HCT116 (cell line): Measurements from ENCODE around the gene ITPR2. TPM values are rescaled to one million over a fixed set of nuclear protein-coding genes. Genes with fewer than 3 reads are reported as not detected.

Source experiments
- ATAC-seq: fragments of 200-7000 bp; cut with Tn5 transposase; 2 replicates; pipeline ENCODE4 v1.9.1; 2020; ENCODE audit warnings: mild to moderate bottlenecking, moderate library complexity
- BruUV-seq: library from RNA; stranded (reverse); fragments of 400-500 nt; replicated peaks from 2 replicates; lab custom pipeline; 2021; lab: Mats Ljungman, UMichigan
- CTCF ChIA-PET: fragments of 300-600 bp; sonication (Branson Sonifier 250); formaldehyde crosslinking; loops from one replicate; lab custom pipeline; 2021; ENCODE audit warnings: antibody characterized with exemption; lab: Charles Lee
- POLR2A ChIA-PET: fragments of 300-600, 350-600 bp; sonication (Branson Sonifier 250); formaldehyde crosslinking; loops from one replicate; lab custom pipeline; 2021; ENCODE audit warnings: antibody characterized with exemption; lab: Charles Lee
- RAD21 ChIA-PET, 2 experiments: fragments of 300-600 bp; sonication (Branson Sonifier 250); formaldehyde crosslinking; loops; one replicate each; lab custom pipeline; 2023; ENCODE audit warnings: low total read pairs in 2 of 2; ENCODE audit not compliant: uncharacterized antibody in 2 of 2, unreplicated experiment in 2 of 2, low non-redundant PET in 1 of 2; lab: Charles Lee
- DNase-seq: peaks from one replicate; pipeline ENCODE4 v3.0.0-alpha.2; 2010; ENCODE audit warnings: low read depth, low spot score
- H2AFZ ChIP-seq: fragments of 200-600 bp; shearing (Covaris generic), sonication (generic); 2 replicates; pipeline ENCODE4 v1.6.1; 2017; ENCODE audit warnings: low read depth, mixed run types, mixed read lengths, antibody characterized with exemption, low read length; ENCODE audit not compliant: poor library complexity, severe bottlenecking
- H3K27ac ChIP-seq: 2 replicates; pipeline ENCODE4 v1.5.1; 2012; ENCODE audit warnings: low read depth, low read length
- H3K27me3 ChIP-seq: fragments of 200-600 bp; sonication (generic); 2 replicates; pipeline ENCODE4 v1.6.1; 2016; ENCODE audit warnings: mixed run types, low read length, mixed read lengths; ENCODE audit not compliant: insufficient read depth
- H3K36me3 ChIP-seq, 2 experiments: fragments of 200-500 bp in 1 of 2; fragments of 200-600 bp in 1 of 2; sonication (Bioruptor generic) in 1 of 2; sonication (generic) in 1 of 2; 2 replicates each; pipeline versions ENCODE4 v1.5.1 to v1.6.1; 2014 to 2016; ENCODE audit warnings: low read length in 2 of 2, inconsistent platforms in 1 of 2, mixed read lengths in 1 of 2, mixed run types in 1 of 2; ENCODE audit not compliant: insufficient read depth in 2 of 2, control insufficient read depth in 1 of 2
- H3K4me1 ChIP-seq, 2 experiments: fragments of 200-600 bp in 1 of 2; sonication (generic) in 1 of 2; 2 replicates each; pipeline versions ENCODE4 v1.5.1 to v1.6.1; 2012 to 2017; ENCODE audit warnings: low read length in 2 of 2, inconsistent platforms in 1 of 2, mild to moderate bottlenecking in 1 of 2, mixed read lengths in 1 of 2, mixed run types in 1 of 2, moderate library complexity in 1 of 2; ENCODE audit not compliant: insufficient read depth in 2 of 2, control insufficient read depth in 1 of 2
- H3K4me2 ChIP-seq: fragments of 200-600 bp; sonication (generic); 2 replicates; pipeline ENCODE4 v1.6.1; 2017; ENCODE audit warnings: mixed run types, low read length, mixed read lengths
- H3K4me3 ChIP-seq, 2 experiments: fragments of 200-600 bp in 1 of 2; sonication (generic) in 1 of 2; replicated peaks in 1 of 2; 2 replicates each; pipeline ENCODE4 v1.5.1; 2011 to 2016; ENCODE audit warnings: low read length in 2 of 2, control low read depth in 1 of 2, low read depth in 1 of 2, mild to moderate bottlenecking in 1 of 2, mixed read lengths in 1 of 2, mixed run types in 1 of 2
- H3K79me2 ChIP-seq: fragments of 200-600 bp; sonication (generic); 2 replicates; pipeline ENCODE4 v1.6.1; 2017; ENCODE audit warnings: mild to moderate bottlenecking, mixed run types, low read length, moderate library complexity, mixed read lengths; ENCODE audit not compliant: insufficient read depth
- H3K9ac ChIP-seq: fragments of 200-600 bp; sonication (generic); 2 replicates; pipeline ENCODE4 v1.6.1; 2016; ENCODE audit warnings: low read length, mixed read lengths
- H3K9me2 ChIP-seq: fragments of 200-600 bp; sonication (generic), shearing (Covaris generic); 2 replicates; pipeline ENCODE4 v1.6.1; 2017; ENCODE audit warnings: mixed run types, mild to moderate bottlenecking, moderate library complexity; ENCODE audit not compliant: insufficient read depth
- H3K9me3 ChIP-seq, 2 experiments: fragments of 200-500 bp in 1 of 2; fragments of 200-600 bp in 1 of 2; sonication (Bioruptor generic) in 1 of 2; sonication (generic) in 1 of 2; 2 replicates each; pipeline ENCODE4 v1.6.1; 2014 to 2017; ENCODE audit warnings: low read length in 2 of 2, mixed read lengths in 2 of 2, inconsistent platforms in 1 of 2, low read depth in 1 of 2, mild to moderate bottlenecking in 1 of 2, mixed run types in 1 of 2, moderate library complexity in 1 of 2; ENCODE audit not compliant: control insufficient read depth in 1 of 2, insufficient read depth in 1 of 2
- H4K20me1 ChIP-seq: fragments of 200-600 bp; sonication (generic), shearing (Covaris generic); 2 replicates; pipeline ENCODE4 v1.6.1; 2017; ENCODE audit warnings: mixed run types, mild to moderate bottlenecking, moderate library complexity; ENCODE audit not compliant: insufficient read depth
- CEBPB ChIP-seq: IDR thresholded peaks from 2 replicates; pipeline ENCODE4 v1.6.1; 2012; ENCODE audit warnings: low read depth
- ELF1 ChIP-seq: IDR thresholded peaks from 2 replicates; pipeline ENCODE4 v1.6.1; 2012; ENCODE audit warnings: low read depth, borderline replicate concordance
- JUND ChIP-seq: IDR thresholded peaks from 2 replicates; pipeline ENCODE4 v1.6.1; 2012
- POLR2AphosphoS5 ChIP-seq: IDR thresholded peaks from 2 replicates; pipeline ENCODE4 v1.6.1; 2011; ENCODE audit warnings: mild to moderate bottlenecking, low read depth, low read length, moderate library complexity
- SRF ChIP-seq: IDR thresholded peaks from 2 replicates; pipeline ENCODE4 v1.6.1; 2012; ENCODE audit warnings: low read depth
- YY1 ChIP-seq: IDR thresholded peaks from 2 replicates; pipeline ENCODE4 v1.6.1; 2011; ENCODE audit warnings: low read length, low read depth, moderate library complexity, mild to moderate bottlenecking; ENCODE audit not compliant: insufficient replicate concordance; ENCODE audit errors: extremely low read depth
- ZFX ChIP-seq: fragments of 450-650 bp; IDR thresholded peaks from 2 replicates; pipeline ENCODE4 v1.6.1; 2017
- ZNF274 ChIP-seq: fragments of 200-500 bp; sonication (Bioruptor generic); IDR thresholded peaks from 2 replicates; pipeline ENCODE4 v1.6.1; 2014; ENCODE audit warnings: mild to moderate bottlenecking, low read depth, low read length, inconsistent platforms
- intact Hi-C: fragments of 100-400 bp; cut with micrococcal nuclease; formaldehyde crosslinking; loops from 2 replicates; pipeline ENCODE4 v1.10.0; 2022
- total RNA-seq: library from RNA; stranded (reverse); gene quantifications from one replicate; pipeline ENCODE4 v1.2.1, GENCODE V29; 2021; ENCODE audit not compliant: unreplicated experiment
- TF ChIP-seq, protein P1 (sequence below): IDR thresholded peaks from 2 replicates; pipeline ENCODE4 v1.6.1; 2011; ENCODE audit warnings: mild to moderate bottlenecking, low read length, moderate library complexity; ENCODE audit not compliant: insufficient replicate concordance; ENCODE audit errors: extremely low read depth
- TF ChIP-seq, protein P2 (sequence below), 3 experiments: fragments of 200-600 bp in 1 of 3; sonication (generic) in 1 of 3; IDR thresholded peaks in 2 of 3; conservative IDR thresholded peaks in 1 of 3; 2 replicates each; pipeline ENCODE4 v1.5.1; 2012 to 2017; ENCODE audit warnings: low read depth in 2 of 3, low read length in 2 of 3, antibody characterized with exemption in 1 of 3, borderline replicate concordance in 1 of 3, control low read depth in 1 of 3, mild to moderate bottlenecking in 1 of 3, mixed read lengths in 1 of 3, mixed run types in 1 of 3, moderate library complexity in 1 of 3; ENCODE audit not compliant: insufficient read depth in 1 of 3
- TF ChIP-seq, protein P3 (sequence below): IDR thresholded peaks from 2 replicates; pipeline ENCODE4 v1.6.1; 2012
- TF ChIP-seq, protein P4 (sequence below): IDR thresholded peaks from 2 replicates; pipeline ENCODE4 v1.6.1; 2012; ENCODE audit warnings: low read depth

Gene ITPR2
- total RNA-seq, 1 experiment from 2014 or later: 6.5 TPM

DNA sequence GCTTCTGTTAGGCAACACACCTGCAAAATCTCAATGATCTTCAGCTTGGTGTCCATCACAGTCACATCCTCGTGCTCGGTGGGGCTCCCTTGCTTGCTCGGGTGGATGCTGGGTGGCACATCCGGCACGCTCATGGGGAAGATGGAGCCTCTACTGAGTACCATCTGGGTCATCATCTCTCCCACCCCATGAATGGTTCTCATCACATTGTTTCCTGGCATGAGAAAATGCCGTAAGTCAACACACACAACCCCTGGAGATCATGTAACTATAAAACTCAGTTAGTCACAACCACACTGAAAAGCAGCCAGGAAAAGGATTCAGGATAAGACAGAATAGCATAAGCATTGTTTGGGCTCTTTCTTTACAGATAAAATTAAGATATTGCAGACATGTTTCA, 201.1 kb downstream of the ITPR2 start (continued):
- TF ChIP-seq, protein P1, sequence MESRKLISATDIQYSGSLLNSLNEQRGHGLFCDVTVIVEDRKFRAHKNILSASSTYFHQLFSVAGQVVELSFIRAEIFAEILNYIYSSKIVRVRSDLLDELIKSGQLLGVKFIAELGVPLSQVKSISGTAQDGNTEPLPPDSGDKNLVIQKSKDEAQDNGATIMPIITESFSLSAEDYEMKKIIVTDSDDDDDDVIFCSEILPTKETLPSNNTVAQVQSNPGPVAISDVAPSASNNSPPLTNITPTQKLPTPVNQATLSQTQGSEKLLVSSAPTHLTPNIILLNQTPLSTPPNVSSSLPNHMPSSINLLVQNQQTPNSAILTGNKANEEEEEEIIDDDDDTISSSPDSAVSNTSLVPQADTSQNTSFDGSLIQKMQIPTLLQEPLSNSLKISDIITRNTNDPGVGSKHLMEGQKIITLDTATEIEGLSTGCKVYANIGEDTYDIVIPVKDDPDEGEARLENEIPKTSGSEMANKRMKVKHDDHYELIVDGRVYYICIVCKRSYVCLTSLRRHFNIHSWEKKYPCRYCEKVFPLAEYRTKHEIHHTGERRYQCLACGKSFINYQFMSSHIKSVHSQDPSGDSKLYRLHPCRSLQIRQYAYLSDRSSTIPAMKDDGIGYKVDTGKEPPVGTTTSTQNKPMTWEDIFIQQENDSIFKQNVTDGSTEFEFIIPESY: no peak
- no peak for TF ChIP-seq ELF1

DNA sequence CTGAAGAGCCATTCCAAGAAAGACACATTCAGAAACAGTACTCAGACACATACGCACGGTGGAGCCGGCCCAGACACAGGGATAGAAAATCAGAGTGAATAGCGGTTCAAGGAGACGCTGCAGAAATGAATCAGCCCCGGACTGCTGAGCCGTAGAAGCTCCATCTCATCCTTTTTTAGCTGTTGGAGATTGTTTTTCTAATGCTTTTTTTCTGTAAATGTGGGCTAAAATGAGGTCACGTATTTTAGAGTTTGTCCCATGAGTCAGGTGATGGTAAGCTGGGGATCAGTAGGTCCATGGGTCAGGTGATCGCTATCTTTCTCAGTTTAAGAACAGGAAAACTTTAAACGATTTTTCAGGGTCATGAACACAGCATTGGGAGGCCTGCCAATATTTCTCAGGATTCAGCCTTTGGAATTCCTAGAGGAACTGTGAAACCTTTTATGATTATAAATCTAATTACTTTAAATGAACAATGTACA, 202.4 kb downstream of the ITPR2 start:
- Histone ChIP-seq H3K9me2 (no peaks in the 10 kb centered on the region), H2AFZ (no peak overlapping the region), H3K79me2 (no peaks in the 10 kb centered on the region), H3K9ac (no peak overlapping the region), H3K36me3 (no peaks in the 10 kb centered on the region), H3K4me2 (no peak overlapping the region), H4K20me1 (no peaks in the 10 kb centered on the region), H3K4me3 (no peak overlapping the region), H3K4me1 (no peaks in the 10 kb centered on the region), H3K27ac (no peak overlapping the region), H3K9me3 (no peaks in the 10 kb centered on the region), H3K27me3 (no peaks in the 10 kb centered on the region)
- ChIA-PET CTCF (interaction anchor here (1.0 to 2.7 kb wide), 3 partner anchors 16 to 511 kb away, joined by 3 to 26 read pairs (median 8); no protein-coding TSS in a partner anchor), POLR2A (no interaction called here), RAD21 (interaction anchor here in 1 of 2 experiments (2.0 kb wide), 1 partner anchor 71 kb away, joined by 8 read pairs; no protein-coding TSS in a partner anchor)
- DNase-seq (no peak), ATAC-seq (no peak)
- TF ChIP-seq YY1 (no peak), JUND (no peak), ZFX (no peak), POLR2AphosphoS5 (no peak), CEBPB (no peak), SRF (no peak), ZNF274 (no peak), ELF1 (no peak)
- TF ChIP-seq, protein P2, sequence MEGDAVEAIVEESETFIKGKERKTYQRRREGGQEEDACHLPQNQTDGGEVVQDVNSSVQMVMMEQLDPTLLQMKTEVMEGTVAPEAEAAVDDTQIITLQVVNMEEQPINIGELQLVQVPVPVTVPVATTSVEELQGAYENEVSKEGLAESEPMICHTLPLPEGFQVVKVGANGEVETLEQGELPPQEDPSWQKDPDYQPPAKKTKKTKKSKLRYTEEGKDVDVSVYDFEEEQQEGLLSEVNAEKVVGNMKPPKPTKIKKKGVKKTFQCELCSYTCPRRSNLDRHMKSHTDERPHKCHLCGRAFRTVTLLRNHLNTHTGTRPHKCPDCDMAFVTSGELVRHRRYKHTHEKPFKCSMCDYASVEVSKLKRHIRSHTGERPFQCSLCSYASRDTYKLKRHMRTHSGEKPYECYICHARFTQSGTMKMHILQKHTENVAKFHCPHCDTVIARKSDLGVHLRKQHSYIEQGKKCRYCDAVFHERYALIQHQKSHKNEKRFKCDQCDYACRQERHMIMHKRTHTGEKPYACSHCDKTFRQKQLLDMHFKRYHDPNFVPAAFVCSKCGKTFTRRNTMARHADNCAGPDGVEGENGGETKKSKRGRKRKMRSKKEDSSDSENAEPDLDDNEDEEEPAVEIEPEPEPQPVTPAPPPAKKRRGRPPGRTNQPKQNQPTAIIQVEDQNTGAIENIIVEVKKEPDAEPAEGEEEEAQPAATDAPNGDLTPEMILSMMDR (IDR thresholded peaks at IDR 0.05 in 2 of 3, conservative IDR thresholded peaks at IDR 0.05 in 1 of 3; ENCODE audit: borderline replicate concordance in 1 of 3, insufficient read depth in 1 of 3, low read depth in 2 of 3, low read length in 2 of 3): no peak
- TF ChIP-seq, protein P3, sequence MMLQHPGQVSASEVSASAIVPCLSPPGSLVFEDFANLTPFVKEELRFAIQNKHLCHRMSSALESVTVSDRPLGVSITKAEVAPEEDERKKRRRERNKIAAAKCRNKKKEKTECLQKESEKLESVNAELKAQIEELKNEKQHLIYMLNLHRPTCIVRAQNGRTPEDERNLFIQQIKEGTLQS: no peak
- TF ChIP-seq, protein P4, sequence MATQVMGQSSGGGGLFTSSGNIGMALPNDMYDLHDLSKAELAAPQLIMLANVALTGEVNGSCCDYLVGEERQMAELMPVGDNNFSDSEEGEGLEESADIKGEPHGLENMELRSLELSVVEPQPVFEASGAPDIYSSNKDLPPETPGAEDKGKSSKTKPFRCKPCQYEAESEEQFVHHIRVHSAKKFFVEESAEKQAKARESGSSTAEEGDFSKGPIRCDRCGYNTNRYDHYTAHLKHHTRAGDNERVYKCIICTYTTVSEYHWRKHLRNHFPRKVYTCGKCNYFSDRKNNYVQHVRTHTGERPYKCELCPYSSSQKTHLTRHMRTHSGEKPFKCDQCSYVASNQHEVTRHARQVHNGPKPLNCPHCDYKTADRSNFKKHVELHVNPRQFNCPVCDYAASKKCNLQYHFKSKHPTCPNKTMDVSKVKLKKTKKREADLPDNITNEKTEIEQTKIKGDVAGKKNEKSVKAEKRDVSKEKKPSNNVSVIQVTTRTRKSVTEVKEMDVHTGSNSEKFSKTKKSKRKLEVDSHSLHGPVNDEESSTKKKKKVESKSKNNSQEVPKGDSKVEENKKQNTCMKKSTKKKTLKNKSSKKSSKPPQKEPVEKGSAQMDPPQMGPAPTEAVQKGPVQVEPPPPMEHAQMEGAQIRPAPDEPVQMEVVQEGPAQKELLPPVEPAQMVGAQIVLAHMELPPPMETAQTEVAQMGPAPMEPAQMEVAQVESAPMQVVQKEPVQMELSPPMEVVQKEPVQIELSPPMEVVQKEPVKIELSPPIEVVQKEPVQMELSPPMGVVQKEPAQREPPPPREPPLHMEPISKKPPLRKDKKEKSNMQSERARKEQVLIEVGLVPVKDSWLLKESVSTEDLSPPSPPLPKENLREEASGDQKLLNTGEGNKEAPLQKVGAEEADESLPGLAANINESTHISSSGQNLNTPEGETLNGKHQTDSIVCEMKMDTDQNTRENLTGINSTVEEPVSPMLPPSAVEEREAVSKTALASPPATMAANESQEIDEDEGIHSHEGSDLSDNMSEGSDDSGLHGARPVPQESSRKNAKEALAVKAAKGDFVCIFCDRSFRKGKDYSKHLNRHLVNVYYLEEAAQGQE: no peak
- intact Hi-C loops: loop anchor here (5.0 kb wide), 1 partner anchor 72 kb away; no protein-coding TSS in a partner anchor
- BruUV-seq: no TSS peak
